ENCODE measurements around the gene STON2. TPM values are rescaled to one million over a fixed set of nuclear protein-coding genes. Genes with fewer than 3 reads are reported as not detected.
A peak's percentile ranks its signal among the peaks of the same experiment; 100 is the strongest.
"Not testable (repeated sequence)": the region's sequence is repeated elsewhere in the genome, so short reads cannot be mapped to it uniquely, and the experiment has no call there.

The STON2 gene
- total RNA-seq, 1 donor from 2014 or later = 6.3 TPM

- DNase-seq (ENCODE audit: low spot score) = no peak
- no peak for ATAC-seq
These were observed 126.6 kb downstream of the STON2 start for GRCh38 chr14:81273521-81273920.

GRCh38 chr14:81272317-81272716 lies 127.8 kb downstream of the STON2 start:
- no peak for DNase-seq (ENCODE audit: low spot score)
- ATAC-seq = no peak

GRCh38 chr14:81269979-81270375 lies 130.1 kb downstream of the STON2 start:
- no peak for DNase-seq (ENCODE audit: low spot score)
- no peak for ATAC-seq

GRCh38 chr14:81269100-81269978 lies 130.8 kb downstream of the STON2 start:
- ATAC-seq = peak; percentile 99
- no peak for DNase-seq (ENCODE audit: low spot score)

- DNase-seq (ENCODE audit: low spot score) (no peak), ATAC-seq (no peak)
These were observed 132.1 kb downstream of the STON2 start for GRCh38 chr14:81268016-81268416.

GRCh38 chr14:81265636-81266169 lies 134.4 kb downstream of the STON2 start:
- DNase-seq (ENCODE audit: low spot score) (no peak), ATAC-seq (no peak)

- no peak for ATAC-seq
- no peak for DNase-seq (ENCODE audit: low spot score)
These were observed 135.5 kb downstream of the STON2 start for GRCh38 chr14:81264671-81265070.

- ATAC-seq (no peak), DNase-seq (ENCODE audit: low spot score) (no peak)
These were observed 136.2 kb downstream of the STON2 start for GRCh38 chr14:81263777-81264410.

GRCh38 chr14:81261176-81261575 lies 138.9 kb downstream of the STON2 start:
- DNase-seq (ENCODE audit: low spot score) (no peak), ATAC-seq (no peak)

- DNase-seq (ENCODE audit: low spot score) = no peak
These were observed 139.4 kb downstream of the STON2 start for GRCh38 chr14:81260732-81261131.

GRCh38 chr14:81256289-81256960 lies 143.7 kb downstream of the STON2 start:
- ATAC-seq = no peak

More at GRCh38 chr14:81260732-81261131, 139.4 kb downstream of the STON2 start:
- no peak for ATAC-seq

GRCh38 chr14:81252278-81252677 lies 147.8 kb downstream of the STON2 start:
- ATAC-seq = peak; percentile 46
- DNase-seq (ENCODE audit: low spot score) = no peak

More at GRCh38 chr14:81256289-81256960, 143.7 kb downstream of the STON2 start:
- DNase-seq (ENCODE audit: low spot score) = no peak

- ATAC-seq (no peak), DNase-seq (ENCODE audit: low spot score) (no peak)
These were observed 152.8 kb downstream of the STON2 start for GRCh38 chr14:81247271-81247766.

- ATAC-seq = no peak
- no peak for DNase-seq (ENCODE audit: low spot score)
These were observed 153.5 kb downstream of the STON2 start for GRCh38 chr14:81246461-81247270.

- ATAC-seq (no peak), DNase-seq (ENCODE audit: low spot score) (no peak)
These were observed 154.4 kb downstream of the STON2 start for GRCh38 chr14:81245771-81246170.

GRCh38 chr14:81244431-81244830 lies 155.7 kb downstream of the STON2 start:
- not testable (repeated sequence) for DNase-seq (ENCODE audit: low spot score); ATAC-seq

- ATAC-seq = no peak
- DNase-seq (ENCODE audit: low spot score) = no peak
These were observed 156.6 kb downstream of the STON2 start for GRCh38 chr14:81243499-81243898.

- not testable (repeated sequence) for DNase-seq (ENCODE audit: low spot score); ATAC-seq
These were observed 163.3 kb downstream of the STON2 start for GRCh38 chr14:81236849-81237248.

- ATAC-seq (no peak), DNase-seq (ENCODE audit: low spot score) (no peak)
These were observed 164.0 kb downstream of the STON2 start for GRCh38 chr14:81236138-81236537.

GRCh38 chr14:81235096-81235495 lies 165.0 kb downstream of the STON2 start:
- ATAC-seq (no peak), DNase-seq (ENCODE audit: low spot score) (no peak)

Measured in left lobe of liver (tissue), 2 donors.